ENCODE measurements around the gene VPS25. TPM values are rescaled to one million over a fixed set of nuclear protein-coding genes. Genes with fewer than 3 reads are reported as not detected.

VPS25 gene
- total and polyA plus RNA-seq, 8 donors, result 4.1 to 79.6 (median 46.5) TPM

GRCh38 chr17:42817866-42818265, 44.6 kb downstream of the VPS25 start:
- no peak overlapping the region for H3K27ac ChIP-seq
- intact Hi-C loops (cut with DNase I; ENCODE audit: low total_unique reads), result no loop called here
- WGBS, 5 donors, result 46 to 83% (median 70%) methylated on average over 1 of the region's 1 CpG
- no peaks in the 10 kb centered on the region for H3K9me3 ChIP-seq
- no peak for DNase-seq
- TF ChIP-seq CTCF (IDR thresholded peaks at IDR 0.05) (no peak), POLR2AphosphoS5 (IDR thresholded peaks at IDR 0.05) (no peak), POLR2A (IDR thresholded peaks at IDR 0.05) (no peak), EP300 (IDR thresholded peaks at IDR 0.05) (no peak)
- H3K4me3 ChIP-seq, result no peak overlapping the region
- peaks cover 70 to 100% (median 96%) of the 10 kb centered on the region in 4 donors for H3K36me3 ChIP-seq
- H3K27me3 ChIP-seq, result no peaks in the 10 kb centered on the region
- H3K4me1 ChIP-seq, result peaks cover 4 to 32% (median 17%) of the 10 kb centered on the region in 4 donors

- TF ChIP-seq POLR2A (IDR thresholded peaks at IDR 0.05) (no peak), CTCF (IDR thresholded peaks at IDR 0.05) (no peak), EP300 (IDR thresholded peaks at IDR 0.05) (no peak), POLR2AphosphoS5 (IDR thresholded peaks at IDR 0.05) (no peak)
- intact Hi-C loops (cut with DNase I; ENCODE audit: low total_unique reads), result no loop called here
- H3K4me1 ChIP-seq, result peaks cover 9 to 37% (median 22%) of the 10 kb centered on the region in 4 donors
- no peaks in the 10 kb centered on the region for H3K9me3 ChIP-seq
- H3K27ac ChIP-seq, result peak overlapping the region in 1 of 5 donors; percentile 21
- no peak overlapping the region for H3K4me3 ChIP-seq
- WGBS, 5 donors, result 80 to 90% (median 86%) methylated on average over 4 to 5 of the region's 5 CpGs
- H3K27me3 ChIP-seq, result no peaks in the 10 kb centered on the region
- H3K36me3 ChIP-seq, result peaks cover 66 to 96% (median 91%) of the 10 kb centered on the region in 4 donors
- DNase-seq, result no peak
Measured at GRCh38 chr17:42818379-42818778, 45.1 kb downstream of the VPS25 start.

- Histone ChIP-seq H3K4me1 (peaks cover 12 to 45% (median 29%) of the 10 kb centered on the region in 4 donors), H3K36me3 (peaks cover 50 to 80% (median 74%) of the 10 kb centered on the region in 4 donors), H3K27ac (no peak overlapping the region), H3K4me3 (no peak overlapping the region), H3K9me3 (no peaks in the 10 kb centered on the region), H3K27me3 (no peaks in the 10 kb centered on the region)
- TF ChIP-seq POLR2A (IDR thresholded peaks at IDR 0.05), result no peak
- peak in 4 of 7 experiments; percentile 30 to 58 (median 46) for TF ChIP-seq CTCF (IDR thresholded peaks at IDR 0.05)
- TF ChIP-seq POLR2AphosphoS5 (IDR thresholded peaks at IDR 0.05), result no peak
- no peak for TF ChIP-seq EP300 (IDR thresholded peaks at IDR 0.05)
- DNase-seq, result peak; percentile 71 to 81
- intact Hi-C loops (cut with DNase I; ENCODE audit: low total_unique reads), result no loop called here
- 24 to 34% (median 25%) methylated on average over 2 of the region's 2 CpGs for WGBS, 5 donors
Measured at GRCh38 chr17:42819939-42820535, 46.8 kb downstream of the VPS25 start.

GRCh38 chr17:42821176-42821575, 47.9 kb downstream of the VPS25 start:
- no peaks in the 10 kb centered on the region for H3K9me3 ChIP-seq
- H3K27ac ChIP-seq, result no peak overlapping the region
- no peak overlapping the region for H3K4me3 ChIP-seq
- TF ChIP-seq CTCF (IDR thresholded peaks at IDR 0.05) (no peak), POLR2A (IDR thresholded peaks at IDR 0.05) (no peak), EP300 (IDR thresholded peaks at IDR 0.05) (no peak), POLR2AphosphoS5 (IDR thresholded peaks at IDR 0.05) (no peak)
- H3K27me3 ChIP-seq, result no peaks in the 10 kb centered on the region
- peaks cover 38 to 68% (median 63%) of the 10 kb centered on the region in 4 donors for H3K36me3 ChIP-seq
- no peak for DNase-seq
- H3K4me1 ChIP-seq, result peaks cover 12 to 36% (median 26%) of the 10 kb centered on the region in 4 donors
- 84 to 93% (median 88%) methylated on average over 7 of the region's 7 CpGs for WGBS, 5 donors
- intact Hi-C loops (cut with DNase I; ENCODE audit: low total_unique reads), result no loop called here
